Non-pigmented ciliary epithelial cell (primary cell): ENCODE results near the gene UBXN11.
A peak's percentile ranks its signal among the peaks of the same experiment; 100 is the strongest.
"Not testable (repeated sequence)": the region's sequence is repeated elsewhere in the genome, so short reads cannot be mapped to it uniquely, and the experiment has no call there.

ENCODE experiments used
- DNase-seq: peaks from one replicate; pipeline ENCODE4 v3.0.0-alpha.2; 2010; ENCODE audit warnings: low read depth

The UBXN11 gene

GRCh38 chr1:26336477-26337205, 30.2 kb upstream of the UBXN11 start:
- DNase-seq = no peak

- no peak for DNase-seq
These were observed 29.5 kb upstream of the UBXN11 start for GRCh38 chr1:26335774-26336476.

GRCh38 chr1:26333312-26333711, 26.9 kb upstream of the UBXN11 start:
- not testable (repeated sequence) for DNase-seq

GRCh38 chr1:26330276-26330675, 23.8 kb upstream of the UBXN11 start:
- DNase-seq = no peak

- DNase-seq = not testable (repeated sequence)
These were observed 22.9 kb upstream of the UBXN11 start for GRCh38 chr1:26329380-26329779.

GRCh38 chr1:26328597-26328996, 22.2 kb upstream of the UBXN11 start:
- no peak for DNase-seq

GRCh38 chr1:26327956-26328362, 21.5 kb upstream of the UBXN11 start:
- no peak for DNase-seq

- no peak for DNase-seq
These were observed 18.1 kb upstream of the UBXN11 start for GRCh38 chr1:26324550-26324949.

GRCh38 chr1:26323382-26323781, 16.9 kb upstream of the UBXN11 start:
- no peak for DNase-seq

- no peak for DNase-seq
These were observed 15.6 kb upstream of the UBXN11 start for GRCh38 chr1:26322042-26322331.

GRCh38 chr1:26321315-26322041, 15.0 kb upstream of the UBXN11 start:
- DNase-seq = peak; percentile 43

- no peak for DNase-seq
These were observed 14.5 kb upstream of the UBXN11 start for GRCh38 chr1:26320896-26321295.

GRCh38 chr1:26318338-26319064, 12.1 kb upstream of the UBXN11 start:
- no peak for DNase-seq

- DNase-seq = no peak
These were observed 11.3 kb upstream of the UBXN11 start, which contains the start of gene CD52 for GRCh38 chr1:26317612-26318337. CD52 (plus strand) TSS chr1:26317958; CDS start chr1:26318018, 60 bp downstream.

- DNase-seq = no peak
These were observed 10.7 kb upstream of the UBXN11 start for GRCh38 chr1:26317146-26317545.

- no peak for DNase-seq
These were observed 9.7 kb upstream of the UBXN11 start for GRCh38 chr1:26315874-26316850.

GRCh38 chr1:26314501-26314900, 8.1 kb upstream of the UBXN11 start:
- DNase-seq = no peak

GRCh38 chr1:26307966-26308899, 1.8 kb upstream of the UBXN11 start:
- DNase-seq = not testable (repeated sequence)

- no peak for DNase-seq
These were observed 936 bp upstream of the UBXN11 start for GRCh38 chr1:26307363-26307781.
